Cardiac fibroblast (primary cell): ENCODE data around the gene CD207.

ENCODE experiments used
- DNase-seq, 2 donors: peaks; one replicate each; pipeline versions ENCODE4 v3.0.0 to v3.0.0-alpha.2; 2010; ENCODE audit warnings: low read depth in 2 of 2
- H3K4me3 ChIP-seq, 2 donors: replicated peaks in 1 of 2; 1 replicate in 1 of 2; 2 replicates in 1 of 2; pipeline ENCODE4 v1.5.1; 2011; ENCODE audit warnings: low read depth in 2 of 2, low read length in 2 of 2, mild to moderate bottlenecking in 2 of 2, moderate library complexity in 1 of 2
- CTCF ChIP-seq: IDR thresholded peaks from one replicate; pipeline ENCODE4 v1.5.1; 2011; ENCODE audit warnings: low read depth, mild to moderate bottlenecking, low read length, inconsistent platforms

Gene CD207

GRCh38 chr2:70823249-70823648, 12.4 kb downstream of the CD207 start:
- DNase-seq = no peak
- H3K4me3 ChIP-seq = no peak overlapping the region
- no peak for TF ChIP-seq CTCF

DNA sequence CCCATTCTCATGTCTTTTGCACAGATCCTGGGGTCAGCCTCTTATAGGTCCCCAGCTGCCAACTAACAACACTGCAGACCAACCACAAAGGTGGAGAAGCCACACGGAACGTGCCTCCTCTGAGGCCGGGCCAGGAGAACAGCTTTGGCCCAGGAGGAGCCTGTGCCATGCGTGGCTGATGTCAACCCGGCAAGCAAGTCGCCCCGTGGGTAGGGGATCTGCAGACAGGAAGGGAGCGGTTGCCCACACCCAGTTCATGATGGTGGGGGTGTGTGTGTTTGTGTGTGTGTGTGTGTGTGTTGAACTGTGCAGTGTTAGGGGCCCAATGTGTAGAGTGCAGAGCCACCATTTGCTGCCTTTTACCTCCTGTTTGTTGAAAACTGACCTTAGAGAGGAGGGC, 12.8 kb downstream of the CD207 start:
- DNase-seq = no peak
- no peak for TF ChIP-seq CTCF

GRCh38 chr2:70820499-70820898, 15.1 kb downstream of the CD207 start, which contains the start of gene CLEC4F:
Gene CLEC4F (minus strand): TSS chr2:70820599. CDS start chr2:70820523, 76 bp downstream.
- no peak within 1 kb of the TSS for H3K4me3 ChIP-seq
- no peak for TF ChIP-seq CTCF
- DNase-seq = no peak

More for the DNA sequence above, 12.8 kb downstream of the CD207 start:
- H3K4me3 ChIP-seq = no peak overlapping the region

DNA sequence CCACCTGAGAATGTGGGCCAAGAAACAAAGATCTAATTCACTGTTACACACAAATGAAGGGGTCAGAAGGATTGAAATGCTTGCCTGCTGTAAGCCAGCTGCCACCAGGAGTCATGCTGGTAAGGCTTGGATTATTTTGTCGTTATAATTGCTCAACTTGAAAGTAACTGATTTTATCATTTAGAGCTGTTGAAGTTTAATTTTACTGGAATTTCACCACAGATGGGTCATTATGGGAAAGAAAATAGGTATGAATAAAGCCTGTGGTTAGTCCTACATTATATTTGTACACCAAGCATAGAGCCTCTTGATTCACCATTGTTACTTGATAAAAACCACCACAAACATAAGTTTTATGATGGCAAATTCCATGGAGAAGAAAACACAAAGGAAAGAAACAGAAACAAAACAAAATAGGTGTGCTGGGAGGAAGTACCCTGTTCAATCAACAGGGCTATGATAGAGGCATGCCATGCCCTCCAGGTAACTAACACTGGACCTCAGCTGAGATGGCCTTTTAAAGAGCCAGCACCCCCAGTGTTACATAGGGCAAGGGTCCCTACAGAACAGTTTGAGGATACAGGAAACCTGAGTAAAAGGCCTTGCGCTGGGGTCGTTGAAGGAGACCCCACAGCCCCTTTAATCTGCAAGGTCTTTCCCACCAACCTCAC, 18.2 kb downstream of the CD207 start:
- TF ChIP-seq CTCF = no peak
- DNase-seq = no peak

GRCh38 chr2:70816726-70817125, 18.9 kb downstream of the CD207 start:
- TF ChIP-seq CTCF = no peak
- DNase-seq = no peak

More for the DNA sequence above, 18.2 kb downstream of the CD207 start:
- no peak overlapping the region for H3K4me3 ChIP-seq

GRCh38 chr2:70808983-70809958, 26.3 kb downstream of the CD207 start:
- TF ChIP-seq CTCF = no peak
- DNase-seq = no peak
- H3K4me3 ChIP-seq = no peak overlapping the region

More at GRCh38 chr2:70816726-70817125, 18.9 kb downstream of the CD207 start:
- H3K4me3 ChIP-seq = no peak overlapping the region
